Common myeloid progenitor, CD34-positive (primary cell): ENCODE data around the gene BMP8A. TPM values are rescaled to one million over a fixed set of nuclear protein-coding genes. Genes with fewer than 3 reads are reported as not detected.
"Not testable (repeated sequence)": the region's sequence is repeated elsewhere in the genome, so short reads cannot be mapped to it uniquely, and the experiment has no call there.

Experiments used
- CTCF ChIA-PET: fragments of 350-600 bp; sonication (Branson Sonifier 250); formaldehyde crosslinking; loops from one replicate; lab custom pipeline; 2021; ENCODE audit warnings: antibody characterized with exemption; lab: Charles Lee
- POLR2A ChIA-PET: fragments of 350-600 bp; sonication (Branson Sonifier 250); formaldehyde crosslinking; loops from one replicate; lab custom pipeline; 2021; ENCODE audit warnings: antibody characterized with exemption; lab: Charles Lee
- DNase-seq, 3 donors: peaks; one replicate each; pipeline versions ENCODE4 v3.0.0 to v3.0.0-alpha.2; 2013
- H3K27ac ChIP-seq, 2 experiments: 1 replicate in 1 of 2; 2 replicates in 1 of 2; pipeline ENCODE4 v1.7.0; 2013; ENCODE audit warnings: inconsistent platforms in 2 of 2, low read length in 2 of 2, mild to moderate bottlenecking in 2 of 2, low read depth in 1 of 2, moderate library complexity in 1 of 2; ENCODE audit not compliant: severe bottlenecking in 2 of 2, insufficient read depth in 1 of 2, poor library complexity in 1 of 2
- H3K27me3 ChIP-seq, 5 experiments: replicated peaks in 2 of 5; 1 replicate in 3 of 5; 2 replicates in 2 of 5; pipeline versions ENCODE4 v1.6.1 to v1.7.0; 2013; ENCODE audit warnings: low read length in 4 of 5, mild to moderate bottlenecking in 2 of 5, moderate library complexity in 2 of 5, inconsistent platforms in 1 of 5; ENCODE audit not compliant: insufficient read depth in 5 of 5, control insufficient read depth in 4 of 5
- H3K36me3 ChIP-seq, 4 experiments: 1 replicate in 2 of 4; 2 replicates in 2 of 4; pipeline versions ENCODE4 v1.6.1 to v1.7.0; 2013; ENCODE audit warnings: low read length in 3 of 4, control low read depth in 1 of 4, mild to moderate bottlenecking in 1 of 4; ENCODE audit not compliant: control insufficient read depth in 4 of 4, insufficient read depth in 4 of 4
- H3K4me1 ChIP-seq, 4 experiments: 1 replicate in 3 of 4; 2 replicates in 1 of 4; pipeline versions ENCODE4 v1.6.1 to v1.7.1; 2013; ENCODE audit warnings: low read length in 3 of 4, mild to moderate bottlenecking in 3 of 4, control low read depth in 1 of 4, inconsistent platforms in 1 of 4, moderate library complexity in 1 of 4; ENCODE audit not compliant: control insufficient read depth in 4 of 4, insufficient read depth in 4 of 4; ENCODE audit errors: control extremely low read depth in 1 of 4
- H3K4me3 ChIP-seq, 7 experiments: 1 replicate in 4 of 7; 2 replicates in 3 of 7; pipeline versions ENCODE4 v1.5.1 to v1.7.0; 2013; ENCODE audit warnings: mild to moderate bottlenecking in 7 of 7, low read length in 6 of 7, moderate library complexity in 6 of 7, inconsistent platforms in 2 of 7, low read depth in 2 of 7, control low read depth in 1 of 7; ENCODE audit not compliant: insufficient read depth in 4 of 7, control insufficient read depth in 1 of 7; ENCODE audit errors: extremely low read depth in 1 of 7
- H3K9me3 ChIP-seq, 5 experiments: 1 replicate in 4 of 5; 2 replicates in 1 of 5; pipeline versions ENCODE4 v1.6.1 to v1.7.1; 2013; ENCODE audit warnings: low read length in 4 of 5, mild to moderate bottlenecking in 2 of 5, inconsistent platforms in 1 of 5, low read depth in 1 of 5, moderate library complexity in 1 of 5; ENCODE audit not compliant: control insufficient read depth in 4 of 5, insufficient read depth in 2 of 5; ENCODE audit errors: control extremely low read depth in 1 of 5
- WGBS: methylation state at CpG from one replicate; pipeline ENCODE4 v1.1.5; 2013; ENCODE audit not compliant: insufficient coverage; 5-methylcytosine and 5-hydroxymethylcytosine counted together
- polyA plus RNA-seq: library from polyadenylated mRNA; unstranded; fragments of 120-200 nt; gene quantifications from one replicate; pipeline ENCODE4 v1.2.1, GENCODE V29; 2013

The BMP8A gene, protein sequence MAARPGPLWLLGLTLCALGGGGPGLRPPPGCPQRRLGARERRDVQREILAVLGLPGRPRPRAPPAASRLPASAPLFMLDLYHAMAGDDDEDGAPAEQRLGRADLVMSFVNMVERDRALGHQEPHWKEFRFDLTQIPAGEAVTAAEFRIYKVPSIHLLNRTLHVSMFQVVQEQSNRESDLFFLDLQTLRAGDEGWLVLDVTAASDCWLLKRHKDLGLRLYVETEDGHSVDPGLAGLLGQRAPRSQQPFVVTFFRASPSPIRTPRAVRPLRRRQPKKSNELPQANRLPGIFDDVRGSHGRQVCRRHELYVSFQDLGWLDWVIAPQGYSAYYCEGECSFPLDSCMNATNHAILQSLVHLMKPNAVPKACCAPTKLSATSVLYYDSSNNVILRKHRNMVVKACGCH
- 0.13 TPM for polyA plus RNA-seq

- peaks cover 0 to 47% (median 11%) of the 10 kb centered on the region in 5 experiments for H3K27me3 ChIP-seq
- ChIA-PET CTCF (no interaction called here), POLR2A (no interaction called here)
- H3K36me3 ChIP-seq = peaks cover 7 to 17% (median 12%) of the 10 kb centered on the region in 4 experiments
- H3K27ac ChIP-seq = no peak within 1 kb of the TSS
- peak; percentile 62 to 81 (median 75) for DNase-seq
- peak within 1 kb of the TSS; percentile 9 to 72 (median 52) for H3K4me3 ChIP-seq
- peaks cover 0 to 12% (median 8%) of the 10 kb centered on the region in 4 experiments for H3K4me1 ChIP-seq
- under 1% methylated on average over 109 of the region's 112 CpGs for WGBS
- H3K9me3 ChIP-seq = no peaks in the 10 kb centered on the region
Observed at GRCh38 chr1:39491146-39491921, at the start of gene BMP8A. TSS of gene BMP8A (plus strand) at chr1:39491636. CDS start at chr1:39491992, 356 bp downstream.

DNA sequence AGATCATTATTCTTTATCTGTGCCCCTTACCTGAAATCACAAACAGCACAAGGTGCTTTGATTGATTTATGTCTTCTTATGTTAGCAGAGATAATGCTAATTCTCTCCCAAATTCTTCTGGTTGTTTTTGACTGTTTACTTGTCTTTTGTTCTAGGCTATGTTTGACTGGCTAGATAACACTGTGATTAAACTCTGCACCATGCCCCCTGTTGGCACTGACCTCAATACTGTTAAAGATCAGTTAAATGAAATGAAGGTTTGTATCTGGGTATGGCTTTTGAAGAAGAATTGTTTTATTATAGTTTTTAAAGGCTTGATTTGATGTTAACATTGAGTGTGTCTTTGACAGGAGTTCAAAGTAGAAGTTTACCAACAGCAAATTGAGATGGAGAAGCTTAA lies 49.6 kb upstream of the BMP8A start:
- no peak for DNase-seq
- H3K27ac ChIP-seq = no peak overlapping the region
- no peaks in the 10 kb centered on the region for H3K9me3 ChIP-seq
- ChIA-PET CTCF (interaction anchor here (0.9 to 1.1 kb wide), 2 partner anchors 14 to 60 kb away, joined by 3 read pairs; no protein-coding TSS in a partner anchor), POLR2A (no interaction called here)
- H3K4me3 ChIP-seq = no peak overlapping the region
- H3K36me3 ChIP-seq = peaks cover 50 to 89% (median 67%) of the 10 kb centered on the region in 4 experiments
- no peaks in the 10 kb centered on the region for H3K4me1 ChIP-seq
- H3K27me3 ChIP-seq = no peaks in the 10 kb centered on the region

- ChIA-PET POLR2A (interaction anchor here (0.8 kb wide), 1 partner anchor 8 kb away, joined by 5 read pairs; no protein-coding TSS in a partner anchor), CTCF (no interaction called here)
- Histone ChIP-seq H3K27me3 (no peaks in the 10 kb centered on the region), H3K27ac (no peak overlapping the region), H3K4me3 (no peak overlapping the region), H3K36me3 (peaks cover 59 to 90% (median 73%) of the 10 kb centered on the region in 4 experiments), H3K9me3 (no peaks in the 10 kb centered on the region), H3K4me1 (no peaks in the 10 kb centered on the region)
- 86% methylated on average over 1 of the region's 2 CpGs for WGBS
- DNase-seq = no peak
Observed at GRCh38 chr1:39445573-39445972, 45.9 kb upstream of the BMP8A start.

DNA sequence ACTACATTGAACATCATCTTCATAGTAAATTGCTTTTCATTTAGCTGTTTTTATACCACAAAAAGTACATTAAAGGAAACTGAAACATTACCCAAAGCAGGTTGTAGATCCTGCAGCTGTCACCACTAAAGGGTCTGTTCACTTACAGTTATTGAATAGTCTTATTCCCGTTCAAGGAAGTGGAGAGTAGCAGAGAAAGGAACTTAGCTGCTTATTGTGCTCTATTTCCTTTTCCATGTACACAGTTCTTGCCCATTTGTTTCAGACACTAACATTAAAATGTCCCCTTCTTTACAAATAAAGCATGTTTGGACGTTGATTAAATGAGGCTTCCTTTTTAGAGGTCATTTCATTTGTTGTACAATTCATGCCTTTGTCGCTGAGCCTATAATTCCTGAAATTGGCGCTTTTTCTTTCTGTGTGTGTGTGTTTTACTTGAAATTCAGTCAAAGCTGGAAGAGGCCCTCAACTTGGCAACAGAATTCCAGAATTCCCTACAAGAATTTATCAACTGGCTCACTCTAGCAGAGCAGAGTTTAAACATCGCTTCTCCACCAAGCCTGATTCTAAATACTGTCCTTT lies 44.4 kb upstream of the BMP8A start:
- no peak for DNase-seq
- CTCF ChIA-PET = interaction anchor here (1.3 to 1.7 kb wide), 2 partner anchors 9 to 22 kb away, joined by 4 to 5 read pairs; no protein-coding TSS in a partner anchor
- POLR2A ChIA-PET = no interaction called here
- H3K36me3 ChIP-seq = peaks cover 52 to 88% (median 73%) of the 10 kb centered on the region in 4 experiments
- no peaks in the 10 kb centered on the region for H3K9me3 ChIP-seq
- WGBS = 100% methylated on average over 1 of the region's 5 CpGs
- H3K27ac ChIP-seq = no peak overlapping the region
- no peaks in the 10 kb centered on the region for H3K4me1 ChIP-seq
- H3K4me3 ChIP-seq = no peak overlapping the region
- H3K27me3 ChIP-seq = no peaks in the 10 kb centered on the region

DNA sequence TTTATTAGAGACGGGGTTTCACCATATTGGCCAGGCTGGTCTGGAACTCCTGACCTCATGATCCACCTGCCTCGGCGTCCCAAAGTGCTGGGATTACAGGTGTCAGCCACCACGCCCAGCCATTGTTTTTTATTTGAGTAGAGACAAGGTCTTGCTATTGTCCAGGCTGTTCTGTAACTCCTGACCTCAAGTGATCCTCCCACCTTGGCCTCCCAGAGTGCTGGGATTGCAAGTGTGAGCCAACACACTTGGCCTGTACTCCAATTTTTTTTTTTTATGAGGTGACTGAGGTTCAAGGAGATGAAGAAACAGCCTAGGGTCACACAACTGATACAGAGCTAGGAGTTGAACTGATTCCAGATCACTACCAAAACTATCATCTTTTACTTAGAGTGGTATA lies 41.4 kb upstream of the BMP8A start:
- POLR2A ChIA-PET, H3K27me3 ChIP-seq, H3K4me3 ChIP-seq, DNase-seq, CTCF ChIA-PET, H3K4me1 ChIP-seq, H3K27ac ChIP-seq, H3K9me3 ChIP-seq: not testable (repeated sequence)
- peaks cover 56 to 92% (median 72%) of the 10 kb centered on the region in 4 experiments for H3K36me3 ChIP-seq
- 90% methylated on average over 3 of the region's 4 CpGs for WGBS

- Histone ChIP-seq H3K9me3 (no peaks in the 10 kb centered on the region), H3K27me3 (no peaks in the 10 kb centered on the region), H3K36me3 (peaks cover 59 to 93% (median 73%) of the 10 kb centered on the region in 4 experiments), H3K4me3 (no peak overlapping the region), H3K4me1 (no peaks in the 10 kb centered on the region), H3K27ac (no peak overlapping the region)
- WGBS = 94% methylated on average over 6 of the region's 10 CpGs
- DNase-seq = no peak
- ChIA-PET POLR2A (no interaction called here), CTCF (no interaction called here)
Observed at GRCh38 chr1:39450956-39451606, 40.4 kb upstream of the BMP8A start.
